Osteoblast (primary cell): ENCODE data around the gene MAD1L1. TPM values are rescaled to one million over a fixed set of nuclear protein-coding genes. Genes with fewer than 3 reads are reported as not detected.

Source experiments
- DNase-seq: peaks from one replicate; pipeline ENCODE4 v3.0.0; 2011; ENCODE audit warnings: low spot score, mixed read lengths; ENCODE audit not compliant: insufficient read length; ENCODE audit errors: missing footprints
- H2AFZ ChIP-seq: 2 replicates; pipeline ENCODE4 v1.6.0; 2011; ENCODE audit warnings: mild to moderate bottlenecking, low read length
- H3K27ac ChIP-seq: 2 replicates; pipeline ENCODE4 v1.5.1; 2011; ENCODE audit warnings: mild to moderate bottlenecking, low read depth, low read length, moderate library complexity
- H3K27me3 ChIP-seq: 2 replicates; pipeline ENCODE4 v1.6.0; 2012; ENCODE audit warnings: mild to moderate bottlenecking, control low read depth, inconsistent platforms, low read length, moderate library complexity; ENCODE audit not compliant: insufficient read depth
- H3K36me3 ChIP-seq: 2 replicates; pipeline ENCODE4 v1.5.1; 2011; ENCODE audit warnings: mild to moderate bottlenecking, low read length, control low read depth, moderate library complexity; ENCODE audit not compliant: insufficient read depth
- H3K4me1 ChIP-seq: 2 replicates; pipeline ENCODE4 v1.5.1; 2011; ENCODE audit warnings: mild to moderate bottlenecking, low read length, control low read depth, moderate library complexity; ENCODE audit not compliant: insufficient read depth
- H3K4me2 ChIP-seq: 2 replicates; pipeline ENCODE4 v1.6.0; 2011; ENCODE audit warnings: mild to moderate bottlenecking, low read length; ENCODE audit not compliant: insufficient read depth
- H3K4me3 ChIP-seq: fragments of 200-600 bp; sonication (generic); 3 replicates; pipeline ENCODE4 v1.5.1; 2012; ENCODE audit warnings: mild to moderate bottlenecking, low read length, inconsistent platforms; ENCODE audit not compliant: insufficient read depth
- H3K79me2 ChIP-seq: 2 replicates; pipeline ENCODE4 v1.6.0; 2012; ENCODE audit warnings: mild to moderate bottlenecking, low read length, control low read depth, inconsistent platforms; ENCODE audit not compliant: insufficient read depth
- H3K9me3 ChIP-seq: 2 replicates; pipeline ENCODE4 v1.5.1; 2011; ENCODE audit warnings: low read depth, low read length, control low read depth
- H4K20me1 ChIP-seq: 2 replicates; pipeline ENCODE4 v1.6.0; 2012; ENCODE audit warnings: mild to moderate bottlenecking, low read length, control low read depth; ENCODE audit not compliant: insufficient read depth
- total RNA-seq: library from RNA; depleted of rRNA; stranded (reverse); fragments of >200 nt; gene quantifications from 2 replicates; pipeline ENCODE4 v1.2.3, GENCODE V29; 2012
- TF ChIP-seq, protein P1 (sequence below): IDR thresholded peaks from 2 replicates; pipeline ENCODE4 v1.5.1; 2011; ENCODE audit warnings: mild to moderate bottlenecking, low read depth, low read length, moderate library complexity; ENCODE audit errors: extremely low read depth

Gene MAD1L1
- total RNA-seq, 1 donor = 66.2 TPM

DNA sequence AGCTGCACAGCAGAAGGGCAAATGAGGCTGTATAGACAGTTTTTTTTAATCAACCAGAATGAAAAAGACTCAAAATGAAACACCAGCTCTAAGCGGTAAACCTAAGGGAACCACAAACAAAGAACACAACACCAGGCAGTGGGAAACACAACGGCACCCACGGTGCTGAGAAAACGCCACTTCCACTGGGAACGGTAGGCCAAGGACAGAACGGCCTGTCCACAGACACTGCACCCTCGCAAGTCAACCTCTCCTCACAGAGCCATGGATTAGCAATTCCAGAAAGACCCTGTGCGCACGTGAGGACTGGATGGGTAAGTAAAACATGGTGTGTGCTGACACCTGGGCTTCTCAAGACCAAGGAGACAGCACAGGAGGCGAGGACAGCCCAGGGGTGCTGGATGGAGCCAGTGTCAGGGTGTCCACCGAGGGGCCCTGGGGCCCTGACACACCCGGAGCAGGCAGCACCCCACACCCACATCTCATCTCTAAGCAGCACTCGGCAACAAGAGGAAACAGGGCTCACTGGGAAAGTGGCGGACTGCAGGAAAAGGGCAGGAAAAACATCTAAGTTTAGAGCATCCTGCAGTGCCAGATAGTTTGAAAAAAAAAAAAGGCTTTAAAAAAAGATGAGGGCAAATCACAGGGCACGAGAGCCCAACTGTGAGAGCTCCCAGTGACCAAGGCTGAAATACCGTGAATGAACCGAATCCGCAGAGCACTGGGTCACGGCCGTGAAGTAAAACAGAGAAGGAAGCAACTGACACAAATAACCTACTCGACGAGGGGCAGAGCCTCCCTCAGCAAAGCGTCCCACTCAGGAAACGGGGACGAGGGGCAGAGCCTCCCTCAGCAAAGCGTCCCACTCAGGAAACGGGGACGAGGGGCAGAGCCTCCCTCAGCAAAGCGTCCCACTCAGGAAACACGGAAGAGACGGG lies 120.2 kb downstream of the MAD1L1 start:
- Histone ChIP-seq H3K4me2 (no peak overlapping the region), H3K36me3 (no peaks in the 10 kb centered on the region), H3K4me1 (peaks cover 38% of the 10 kb centered on the region), H3K79me2 (peaks cover 17% of the 10 kb centered on the region), H3K9me3 (no peaks in the 10 kb centered on the region), H4K20me1 (peaks cover 7% of the 10 kb centered on the region), H3K4me3 (no peak overlapping the region), H3K27me3 (no peaks in the 10 kb centered on the region), H2AFZ (no peak overlapping the region), H3K27ac (no peak overlapping the region)
- TF ChIP-seq, protein P1, sequence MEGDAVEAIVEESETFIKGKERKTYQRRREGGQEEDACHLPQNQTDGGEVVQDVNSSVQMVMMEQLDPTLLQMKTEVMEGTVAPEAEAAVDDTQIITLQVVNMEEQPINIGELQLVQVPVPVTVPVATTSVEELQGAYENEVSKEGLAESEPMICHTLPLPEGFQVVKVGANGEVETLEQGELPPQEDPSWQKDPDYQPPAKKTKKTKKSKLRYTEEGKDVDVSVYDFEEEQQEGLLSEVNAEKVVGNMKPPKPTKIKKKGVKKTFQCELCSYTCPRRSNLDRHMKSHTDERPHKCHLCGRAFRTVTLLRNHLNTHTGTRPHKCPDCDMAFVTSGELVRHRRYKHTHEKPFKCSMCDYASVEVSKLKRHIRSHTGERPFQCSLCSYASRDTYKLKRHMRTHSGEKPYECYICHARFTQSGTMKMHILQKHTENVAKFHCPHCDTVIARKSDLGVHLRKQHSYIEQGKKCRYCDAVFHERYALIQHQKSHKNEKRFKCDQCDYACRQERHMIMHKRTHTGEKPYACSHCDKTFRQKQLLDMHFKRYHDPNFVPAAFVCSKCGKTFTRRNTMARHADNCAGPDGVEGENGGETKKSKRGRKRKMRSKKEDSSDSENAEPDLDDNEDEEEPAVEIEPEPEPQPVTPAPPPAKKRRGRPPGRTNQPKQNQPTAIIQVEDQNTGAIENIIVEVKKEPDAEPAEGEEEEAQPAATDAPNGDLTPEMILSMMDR = no peak
- no peak for DNase-seq

DNA sequence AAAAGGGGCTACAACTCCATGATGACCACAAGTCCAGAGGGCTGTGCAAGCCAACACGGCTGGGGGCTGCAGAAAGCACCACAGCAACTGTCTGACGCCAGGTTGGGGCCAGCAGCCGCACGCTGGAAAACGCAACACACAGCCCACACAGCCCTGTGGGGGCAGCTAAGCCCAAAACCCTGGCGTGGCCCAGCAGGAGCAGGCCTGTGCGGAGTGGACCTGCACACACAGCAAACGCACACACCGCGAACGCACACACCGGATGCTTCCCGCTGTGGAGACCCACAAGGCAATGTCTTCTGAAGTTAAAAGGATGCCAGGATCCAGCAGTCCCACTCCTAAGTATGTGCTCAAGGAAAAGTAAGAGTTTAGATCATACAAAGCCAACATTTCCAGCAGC lies 121.2 kb downstream of the MAD1L1 start:
- Histone ChIP-seq H4K20me1 (peaks cover 1% of the 10 kb centered on the region), H2AFZ (no peak overlapping the region), H3K27ac (no peak overlapping the region), H3K36me3 (no peaks in the 10 kb centered on the region), H3K79me2 (peaks cover 17% of the 10 kb centered on the region), H3K4me1 (peaks cover 32% of the 10 kb centered on the region), H3K4me2 (no peak overlapping the region), H3K27me3 (no peaks in the 10 kb centered on the region), H3K4me3 (no peak overlapping the region), H3K9me3 (no peaks in the 10 kb centered on the region)
- TF ChIP-seq, protein P1 = no peak
- no peak for DNase-seq

DNA sequence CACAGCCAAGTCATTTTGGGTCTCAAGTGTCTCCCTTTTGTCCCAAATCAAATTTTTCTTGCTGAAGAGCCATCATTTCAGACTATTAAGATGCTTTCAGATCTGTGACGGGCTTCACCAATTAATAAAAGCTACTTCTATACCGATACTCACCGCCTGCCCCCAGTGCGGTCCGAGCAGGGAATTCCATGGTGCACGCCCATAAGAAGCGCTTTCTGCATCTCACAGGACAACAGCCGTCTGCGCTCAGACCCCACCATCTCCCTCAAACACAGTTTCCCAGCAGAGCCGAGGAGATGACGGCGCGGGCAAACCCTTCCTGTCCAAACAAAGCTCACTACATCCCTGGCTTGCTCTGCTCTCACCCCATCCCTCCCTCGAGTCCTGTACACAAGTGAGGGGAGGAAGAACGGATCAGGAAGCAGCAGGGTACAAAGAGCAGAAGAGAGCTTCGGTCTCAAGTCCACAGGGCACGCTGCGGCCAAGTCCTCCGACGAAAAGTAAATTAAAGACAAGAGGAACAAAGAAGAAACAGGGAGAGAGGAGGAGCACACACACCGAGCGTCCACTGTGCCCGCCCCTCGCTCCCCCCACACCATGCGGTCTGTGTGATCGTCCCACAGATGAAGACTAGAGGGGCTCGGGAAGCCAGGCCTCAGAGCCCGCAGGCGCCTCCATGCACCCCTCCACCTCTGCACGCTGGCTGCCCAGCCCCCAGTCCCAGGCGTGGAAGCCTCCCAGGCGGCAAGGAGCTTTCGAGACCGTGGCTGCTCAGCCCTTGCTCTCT lies 121.9 kb downstream of the MAD1L1 start:
- H3K4me1 ChIP-seq = peaks cover 25% of the 10 kb centered on the region
- H4K20me1 ChIP-seq = no peaks in the 10 kb centered on the region
- H3K9me3 ChIP-seq = no peaks in the 10 kb centered on the region
- H3K79me2 ChIP-seq = peaks cover 17% of the 10 kb centered on the region
- peak overlapping the region; percentile 68 for H3K27ac ChIP-seq
- TF ChIP-seq, protein P1 = no peak
- peak overlapping the region; percentile 7 for H2AFZ ChIP-seq
- peak overlapping the region; percentile 21 for H3K4me2 ChIP-seq
- H3K4me3 ChIP-seq = no peak overlapping the region
- no peak for DNase-seq
- no peaks in the 10 kb centered on the region for H3K36me3 ChIP-seq
- no peaks in the 10 kb centered on the region for H3K27me3 ChIP-seq
